Heart right ventricle (tissue), 16 donors: ENCODE results near the gene STRA6. TPM values are rescaled to one million over a fixed set of nuclear protein-coding genes. Genes with fewer than 3 reads are reported as not detected.

Experiments
- ATAC-seq, 8 donors: fragments of 200-7000 bp; cut with Tn5 transposase; one replicate each; pipeline ENCODE4 v1.9.1; 2020; ENCODE audit warnings: mild to moderate bottlenecking in 8 of 8, moderate library complexity in 8 of 8, moderate number of reproducible peaks in 1 of 8
- DNase-seq, 2 donors: peaks; one replicate each; pipeline ENCODE4 v3.0.0-alpha.2; 2020
- H3K27ac ChIP-seq, 10 donors: fragments of 200-600 bp; sonication (generic) in 2 of 10; one replicate each; pipeline versions ENCODE4 v1.5.0 to v1.8.0; 2020 to 2022; ENCODE audit warnings: mild to moderate bottlenecking in 3 of 10
- H3K27me3 ChIP-seq, 7 donors: fragments of 200-600 bp; one replicate each; pipeline ENCODE4 v1.8.0; 2021 to 2022; ENCODE audit warnings: mild to moderate bottlenecking in 2 of 7
- H3K36me3 ChIP-seq, 9 donors: fragments of 200-600 bp; sonication (generic) in 1 of 9; one replicate each; pipeline versions ENCODE4 v1.5.0 to v1.8.0; 2020 to 2022; ENCODE audit warnings: mild to moderate bottlenecking in 2 of 9
- H3K4me1 ChIP-seq, 9 donors: fragments of 200-600 bp; sonication (generic) in 1 of 9; one replicate each; pipeline versions ENCODE4 v1.5.0 to v1.8.0; 2020 to 2022; ENCODE audit warnings: mild to moderate bottlenecking in 4 of 9
- H3K4me3 ChIP-seq, 10 donors: fragments of 200-600 bp; sonication (generic) in 2 of 10; one replicate each; pipeline versions ENCODE4 v1.5.0 to v1.8.0; 2020 to 2022; ENCODE audit warnings: mild to moderate bottlenecking in 7 of 10, moderate library complexity in 2 of 10
- H3K9me3 ChIP-seq, 11 donors: fragments of 200-600 bp in 10 of 11; sonication (generic) in 2 of 11; one replicate each; pipeline versions ENCODE4 v1.5.0 to v1.8.0; 2013 to 2022; ENCODE audit warnings: mild to moderate bottlenecking in 2 of 11, control low read depth in 1 of 11, moderate library complexity in 1 of 11
- CTCF ChIP-seq, 9 donors: fragments of 200-600 bp; sonication (generic) in 2 of 9; IDR thresholded peaks; one replicate each; pipeline versions ENCODE4 v1.5.0 to v1.8.0; 2021 to 2022; ENCODE audit warnings: antibody characterized with exemption in 9 of 9, mild to moderate bottlenecking in 5 of 9, moderate library complexity in 1 of 9
- WGBS, 2 donors: extraction: QIAGEN DNeasy Blood & Tissue Kit; methylation state at CpG; one replicate each; pipeline ENCODE4 v1.1.7; 2013; ENCODE audit warnings: inconsistent platforms in 1 of 2; 5-methylcytosine and 5-hydroxymethylcytosine counted together
- intact Hi-C, 10 donors: fragments of 100-400 bp; cut with DNase I; formaldehyde crosslinking; loops; one replicate each; pipeline versions ENCODE4 v1.11.1 to v1.14.2; 2022
- polyA plus RNA-seq, 2 donors: library from polyadenylated mRNA; stranded (reverse); fragments of 200-250 nt; gene quantifications; one replicate each; pipeline ENCODE4 v1.2.3, GENCODE V29; 2013
- total RNA-seq, 10 donors: library from RNA; stranded (reverse); fragmentation: NEBNext Ultra II Directional in 3 of 10; extraction: Animal tissue kit (Norgen Biotek cat#: 25700) in 3 of 10; gene quantifications; one replicate each; pipeline versions ENCODE4 v1.2.1 to v1.2.4, GENCODE V29; 2021 to 2023
- donor health status: Arrhythmogenic right ventricular cardiomyopathy.
- donor health status: ischemic (EF 13 %, LVEDD 7.1; RV severe dilation, severe dysfunction).
- donor health status: healthy with polysubstance abuse.
- donor health status: DM: no; HTN: yes; CAD: no.
- donor health status: DM: no; HTN: no; CAD: no.
- donor health status: ischemic (EF 25% LVEDD 6.9; RV normal size, moderate dysfunction).
- donor health status: ischemic (EF 25% LVEDD 5.7; RV mildly dilated, moderate dysfunction).
- donor health status: healthy.
- donor health status: DM: yes; HTN: yes; CAD: no.
- donor health status: Ischemic cardiomyopathy.
- donor health status: ischemic (EF 35%, LVEDD 5.7; RV mildly dilated, moderate dysfunction).
- donor health status: nonischemic (EF 11% LVEDD 7.7; RV severe dilation, severe dysfunction).
- donor health status: DM: yes; HTN: yes; CAD: no.
- donor health status: PGD.
- donor health status: ischemic (EF 29% LVEDD 5.4; RV normal size, mild dysfunction).
- donor health status: nonischemic (EF 23%, LVEDD 6.1; RV moderate dilation, normal function).

The STRA6 gene
- total and polyA plus RNA-seq, 12 donors, result 0.03 to 0.21 (median 0.14) TPM; not detected in 8

- H3K4me3 ChIP-seq, result no peak overlapping the region
- H3K9me3 ChIP-seq, result no peaks in the 10 kb centered on the region
- no peak overlapping the region for H3K27ac ChIP-seq
- no peak for TF ChIP-seq CTCF (IDR thresholded peaks at IDR 0.05)
- H3K27me3 ChIP-seq, result no peaks in the 10 kb centered on the region
- ATAC-seq, result no peak
- DNase-seq, result no peak
- peaks cover 0 to 21% (median 14%) of the 10 kb centered on the region in 9 donors for H3K4me1 ChIP-seq
- intact Hi-C loops, result no loop called here
- 95 to 96% methylated on average over 13 of the region's 13 CpGs for WGBS, 2 donors
- H3K36me3 ChIP-seq, result no peaks in the 10 kb centered on the region
These were observed 7.7 kb downstream of the STRA6 start for GRCh38 chr15:74194572-74195559.

- no peaks in the 10 kb centered on the region for H3K9me3 ChIP-seq
- H3K4me1 ChIP-seq, result peaks cover 0 to 19% (median 14%) of the 10 kb centered on the region in 9 donors
- ATAC-seq, result no peak
- no peak for DNase-seq
- H3K4me3 ChIP-seq, result no peak overlapping the region
- WGBS, 2 donors, result 69 to 85% methylated on average over 6 of the region's 6 CpGs
- no peaks in the 10 kb centered on the region for H3K36me3 ChIP-seq
- H3K27me3 ChIP-seq, result no peaks in the 10 kb centered on the region
- no peak overlapping the region for H3K27ac ChIP-seq
- no peak for TF ChIP-seq CTCF (IDR thresholded peaks at IDR 0.05)
- intact Hi-C loops, result no loop called here
These were observed 8.7 kb downstream of the STRA6 start for GRCh38 chr15:74193905-74194304.

- no peaks in the 10 kb centered on the region for H3K27me3 ChIP-seq
- H3K27ac ChIP-seq, result no peak overlapping the region
- H3K9me3 ChIP-seq, result no peaks in the 10 kb centered on the region
- WGBS, 2 donors, result 83 to 86% methylated on average over 4 of the region's 4 CpGs
- DNase-seq, result no peak
- no peak overlapping the region for H3K4me3 ChIP-seq
- peaks cover 0 to 19% (median 14%) of the 10 kb centered on the region in 9 donors for H3K4me1 ChIP-seq
- H3K36me3 ChIP-seq, result no peaks in the 10 kb centered on the region
- no peak for TF ChIP-seq CTCF (IDR thresholded peaks at IDR 0.05)
- intact Hi-C loops, result no loop called here
- no peak for ATAC-seq
These were observed 9.3 kb downstream of the STRA6 start for GRCh38 chr15:74193299-74193718.

GRCh38 chr15:74192751-74193150 is 9.8 kb downstream of the STRA6 start:
- intact Hi-C loops, result no loop called here
- no peak for TF ChIP-seq CTCF (IDR thresholded peaks at IDR 0.05)
- H3K4me1 ChIP-seq, result peaks cover 0 to 19% (median 14%) of the 10 kb centered on the region in 9 donors
- ATAC-seq, result no peak
- H3K27ac ChIP-seq, result no peak overlapping the region
- H3K27me3 ChIP-seq, result no peaks in the 10 kb centered on the region
- no peaks in the 10 kb centered on the region for H3K36me3 ChIP-seq
- H3K9me3 ChIP-seq, result no peaks in the 10 kb centered on the region
- 88 to 90% methylated on average over 5 of the region's 5 CpGs for WGBS, 2 donors
- no peak overlapping the region for H3K4me3 ChIP-seq
- no peak for DNase-seq
